ENCODE measurements around the gene KAT5. TPM values are rescaled to one million over a fixed set of nuclear protein-coding genes. Genes with fewer than 3 reads are reported as not detected.

KAT5 gene
- total RNA-seq, 1 experiment from 2014 or later: 56.6 TPM

GRCh38 chr11:65711785-65712632 is at the start of gene KAT5 (continued):
- TF ChIP-seq PRDM15 (CRISPR knock-in tag; IDR thresholded peaks at IDR 0.05) (no peak), ERG (CRISPR knock-in tag; IDR thresholded peaks at IDR 0.05) (no peak), ETV6 (CRISPR knock-in tag; IDR thresholded peaks at IDR 0.05) (peak; percentile 88), CTCF (IDR thresholded peaks at IDR 0.05) (peak; percentile 86), SMAD4 (CRISPR knock-in tag; IDR thresholded peaks at IDR 0.05) (peak; percentile 49; the same call in 1 of the 2 replicates), MYBL2 (CRISPR knock-in tag; IDR thresholded peaks at IDR 0.05) (peak; percentile 89), SMAD3 (CRISPR knock-in tag; IDR thresholded peaks at IDR 0.05; ENCODE audit: borderline replicate concordance) (0 out of 2 replicates have a peak, but pooled peaks have one; percentile 30), ZNF138 (CRISPR knock-in tag; conservative IDR thresholded peaks at IDR 0.05) (no peak), CDX4 (CRISPR knock-in tag; IDR thresholded peaks at IDR 0.05; ENCODE audit: borderline replicate concordance) (no peak), SOX15 (CRISPR knock-in tag; IDR thresholded peaks at IDR 0.05) (no peak), IRF1 (CRISPR knock-in tag; IDR thresholded peaks at IDR 0.05) (no peak), FOXK1 (CRISPR knock-in tag; IDR thresholded peaks at IDR 0.05) (peak; percentile 94), GABPB1 (CRISPR knock-in tag; IDR thresholded peaks at IDR 0.05) (peak; percentile 87), ZNF416 (CRISPR knock-in tag; IDR thresholded peaks at IDR 0.05) (peak; percentile 88), JUN (CRISPR knock-in tag; IDR thresholded peaks at IDR 0.05) (no peak; the same call in 1 of the 2 replicates), CBFB (CRISPR knock-in tag; IDR thresholded peaks at IDR 0.05; ENCODE audit: low read depth) (no peak), ZNF423 (CRISPR knock-in tag; IDR thresholded peaks at IDR 0.05) (no peak), FOXJ3 (CRISPR knock-in tag; IDR thresholded peaks at IDR 0.05; ENCODE audit: borderline replicate concordance) (no peak), TEAD1 (CRISPR knock-in tag; IDR thresholded peaks at IDR 0.05) (peak; percentile 96), ZNF425 (CRISPR knock-in tag; conservative IDR thresholded peaks at IDR 0.05) (no peak), ATF6 (CRISPR knock-in tag; IDR thresholded peaks at IDR 0.05) (no peak), STAT6 (CRISPR knock-in tag; conservative IDR thresholded peaks at IDR 0.05; ENCODE audit: low read depth) (no peak), ZNF263 (CRISPR knock-in tag; IDR thresholded peaks at IDR 0.05; ENCODE audit: low read depth) (no peak), NR3C1 (CRISPR knock-in tag; conservative IDR thresholded peaks at IDR 0.05; ENCODE audit: low read depth) (no peak)

All from WTC11 (cell line).